CD4-positive, alpha-beta T cell treated with Interleukin-2 at 100 ng/mL for 4 hours (primary cell): ENCODE measurements around the gene GP9.
"Not testable (repeated sequence)": the region's sequence is repeated elsewhere in the genome, so short reads cannot be mapped to it uniquely, and the experiment has no call there.

ENCODE experiments used
- DNase-seq: peaks from one replicate; pipeline ENCODE4 v3.0.0-alpha.2; 2020; ENCODE audit warnings: low spot score

The GP9 gene

GRCh38 chr3:129070086-129070885 lies 9.7 kb downstream of the GP9 start:
- no peak for DNase-seq

- no peak for DNase-seq
These were observed 16.6 kb downstream of the GP9 start for GRCh38 chr3:129077222-129077621.

GRCh38 chr3:129078510-129078909 lies 17.9 kb downstream of the GP9 start:
- DNase-seq: no peak

- no peak for DNase-seq
These were observed 20.9 kb downstream of the GP9 start for GRCh38 chr3:129081503-129081902.

- DNase-seq: no peak
These were observed 21.4 kb downstream of the GP9 start for GRCh38 chr3:129082026-129082425.

GRCh38 chr3:129084501-129084900 lies 23.9 kb downstream of the GP9 start:
- DNase-seq: no peak

- no peak for DNase-seq
These were observed 24.7 kb downstream of the GP9 start for GRCh38 chr3:129085165-129085715.

GRCh38 chr3:129085818-129086217 lies 25.2 kb downstream of the GP9 start:
- no peak for DNase-seq

GRCh38 chr3:129087138-129087702 lies 26.6 kb downstream of the GP9 start:
- no peak for DNase-seq

- DNase-seq: peak; percentile 12
These were observed 27.3 kb downstream of the GP9 start for GRCh38 chr3:129087904-129088303.

GRCh38 chr3:129088312-129088711 lies 27.7 kb downstream of the GP9 start:
- not testable (repeated sequence) for DNase-seq

GRCh38 chr3:129095285-129095684 lies 34.7 kb downstream of the GP9 start:
- no peak for DNase-seq

GRCh38 chr3:129100274-129100673 lies 39.7 kb downstream of the GP9 start:
- no peak for DNase-seq

- DNase-seq: no peak
These were observed 41.0 kb downstream of the GP9 start for GRCh38 chr3:129101370-129102138.

- no peak for DNase-seq
These were observed 42.7 kb downstream of the GP9 start for GRCh38 chr3:129103296-129103695.

- no peak for DNase-seq
These were observed 43.5 kb downstream of the GP9 start for GRCh38 chr3:129104051-129104450.

GRCh38 chr3:129104498-129105079 lies 44.0 kb downstream of the GP9 start:
- no peak for DNase-seq

- no peak for DNase-seq
These were observed 45.3 kb downstream of the GP9 start for GRCh38 chr3:129105862-129106261.

GRCh38 chr3:129106320-129106719 lies 45.7 kb downstream of the GP9 start:
- no peak for DNase-seq

- no peak for DNase-seq
These were observed 46.4 kb downstream of the GP9 start for GRCh38 chr3:129106866-129107565.

- DNase-seq: no peak
These were observed 47.2 kb downstream of the GP9 start for GRCh38 chr3:129107793-129108192.
